Activated T-cell treated with anti-CD3 and anti-CD28 coated beads for 48 hours (primary cell): Measurements from ENCODE around the gene SLAMF9.

Experiments used
- DNase-seq: peaks from one replicate; pipeline ENCODE4 v3.0.0-alpha.2; 2020; ENCODE audit warnings: low read depth

SLAMF9 gene

DNA sequence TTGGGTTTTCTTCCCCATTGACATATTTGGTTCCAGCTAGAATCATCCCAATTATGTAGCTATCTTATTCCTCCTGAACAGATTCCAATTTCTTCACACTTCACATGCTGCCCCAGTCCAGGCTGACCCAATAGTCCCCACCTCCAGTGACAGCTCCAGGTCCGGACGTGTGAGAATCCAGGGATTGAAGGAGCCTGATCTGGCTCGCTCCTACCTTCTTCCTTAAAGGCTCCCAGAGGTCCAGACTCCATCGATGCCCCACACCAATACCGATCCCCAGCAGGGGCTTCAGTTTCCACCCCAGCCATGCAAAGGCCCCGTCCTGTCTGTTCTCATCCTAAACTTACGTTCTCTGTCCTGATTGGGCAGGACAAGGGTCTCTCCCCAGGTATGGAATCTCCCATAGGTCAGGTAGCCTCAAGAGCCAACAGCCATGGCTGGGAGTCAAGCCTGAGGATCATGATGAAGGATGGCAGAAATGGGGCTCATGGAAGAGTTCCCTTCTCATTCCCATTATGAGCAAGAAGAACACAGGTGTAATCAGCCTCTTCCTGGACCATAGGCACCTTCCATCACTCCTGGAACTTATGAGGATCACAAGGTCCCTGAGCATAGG lies 20.4 kb upstream of the SLAMF9 start:
- DNase-seq: no peak

DNA sequence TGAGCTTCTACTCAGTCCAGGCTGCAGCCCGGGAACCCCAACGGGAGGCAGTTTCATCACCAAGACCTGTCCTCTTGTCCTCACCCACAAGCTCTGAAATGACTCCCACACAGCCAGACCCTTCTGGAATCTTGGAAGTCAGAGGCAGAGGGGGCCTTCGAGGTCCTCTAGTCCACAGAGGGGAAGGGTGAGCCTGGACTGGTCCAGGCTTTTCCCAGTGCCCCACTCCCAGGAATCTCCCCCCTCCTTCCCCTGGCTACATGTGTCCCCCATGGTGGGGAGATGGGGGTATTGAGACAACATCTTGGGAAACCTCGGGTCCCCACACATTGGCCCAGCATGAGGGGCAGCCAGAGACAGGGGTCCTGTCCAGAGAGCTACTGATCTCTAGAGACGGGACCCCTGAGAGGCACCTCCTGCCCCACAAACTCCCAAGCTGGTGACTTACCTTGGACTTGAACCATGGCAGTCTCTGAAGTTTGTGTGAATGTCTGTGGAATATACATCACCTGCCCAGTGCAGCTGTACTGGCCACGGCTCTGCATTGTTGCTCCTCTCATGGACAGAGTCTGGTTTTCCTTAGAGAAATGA lies 19.4 kb upstream of the SLAMF9 start:
- DNase-seq: no peak

DNA sequence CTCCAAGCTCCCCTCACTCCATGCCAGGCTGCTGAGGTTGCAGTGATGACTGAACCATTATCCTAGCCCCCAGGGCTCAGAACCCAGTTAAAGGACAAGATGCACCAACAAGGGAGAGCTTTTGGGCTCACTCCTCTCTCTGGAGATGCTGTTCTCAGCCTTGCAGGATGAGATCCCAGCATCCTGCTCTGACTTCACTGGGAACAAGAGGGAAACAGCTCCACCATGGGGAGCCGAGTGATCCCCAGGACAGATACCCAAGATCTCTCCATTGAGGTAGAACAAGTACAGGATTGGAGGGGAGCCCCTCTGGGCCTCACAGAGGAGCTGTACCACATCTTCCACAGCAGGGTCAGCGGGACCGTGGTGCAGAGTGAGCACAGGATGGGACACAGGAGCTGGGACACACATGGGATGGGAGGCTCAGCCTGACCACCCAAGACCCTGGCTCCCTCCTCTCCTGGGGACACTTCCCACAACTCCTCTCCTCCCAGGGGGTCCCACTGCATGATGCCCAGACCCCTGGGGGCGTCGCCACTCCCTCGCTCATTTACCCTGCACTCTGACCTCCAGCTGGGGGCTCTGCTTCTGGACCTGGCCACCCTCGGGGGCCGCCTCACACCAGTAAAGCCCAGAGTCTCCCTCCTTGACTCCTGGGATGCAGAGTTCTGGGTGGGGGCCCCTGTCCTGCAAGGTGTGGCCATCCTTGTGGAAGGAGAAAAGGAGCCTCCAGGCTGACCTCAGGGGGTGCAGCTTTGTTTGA lies 18.6 kb upstream of the SLAMF9 start:
- DNase-seq: no peak

DNA sequence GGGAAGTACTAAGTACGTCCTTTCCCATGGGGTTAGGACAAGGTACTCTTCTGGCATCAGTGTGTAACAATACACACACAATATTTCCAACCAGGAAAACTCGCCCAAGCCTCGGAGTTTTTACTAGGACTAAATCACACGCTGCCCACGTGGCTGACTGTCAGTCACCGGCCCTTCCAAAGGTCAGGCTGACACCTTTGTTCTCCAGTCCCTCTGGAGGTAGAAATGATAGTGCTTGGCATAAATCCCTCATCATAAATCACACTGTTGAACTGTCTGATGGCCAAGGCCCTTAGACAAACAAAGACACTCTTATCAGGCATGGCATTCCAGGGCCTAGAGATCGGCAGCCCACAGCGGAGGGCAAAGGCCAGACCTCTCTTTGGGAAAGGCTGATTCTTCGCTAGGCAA lies 16.9 kb upstream of the SLAMF9 start:
- DNase-seq: no peak

DNA sequence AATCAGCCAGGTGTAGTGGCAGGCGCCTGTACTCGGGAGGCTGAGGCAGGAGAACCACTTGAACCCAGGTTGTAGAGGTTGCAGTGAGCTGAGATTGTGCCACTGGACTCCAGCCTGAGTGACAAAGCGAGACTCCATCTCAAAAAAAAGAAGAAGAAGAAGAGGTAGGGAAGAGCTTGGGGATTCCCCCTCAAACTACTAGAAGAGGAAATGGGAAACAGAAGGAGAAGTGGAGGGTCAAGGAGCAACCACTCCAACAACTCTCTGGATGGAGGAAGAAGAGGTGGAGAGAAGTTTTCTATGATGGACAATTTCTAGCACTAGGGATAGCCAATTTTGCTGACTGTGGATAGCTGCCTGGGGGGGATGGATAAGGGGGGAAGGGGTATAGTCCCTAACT lies 14.9 kb upstream of the SLAMF9 start:
- no peak for DNase-seq

DNA sequence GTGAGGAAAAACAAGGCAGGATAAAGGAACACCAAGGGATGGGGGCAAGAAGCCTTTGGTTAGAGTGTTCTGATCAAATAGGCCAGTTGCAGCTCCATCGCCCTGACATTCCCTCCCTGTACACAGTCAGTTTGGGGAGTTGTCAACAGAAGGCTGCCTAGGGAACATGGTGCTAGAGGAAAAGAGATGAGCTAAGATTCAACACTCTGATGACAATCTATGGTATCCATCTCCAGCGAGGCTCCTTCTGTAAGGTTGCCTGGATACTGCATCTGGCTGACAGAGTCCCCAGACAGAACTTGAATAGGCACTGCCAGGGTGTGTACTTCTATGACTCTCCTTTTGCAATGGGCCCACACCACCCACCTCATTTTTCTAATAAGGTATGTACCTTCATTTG lies 11.2 kb upstream of the SLAMF9 start:
- DNase-seq: no peak

DNA sequence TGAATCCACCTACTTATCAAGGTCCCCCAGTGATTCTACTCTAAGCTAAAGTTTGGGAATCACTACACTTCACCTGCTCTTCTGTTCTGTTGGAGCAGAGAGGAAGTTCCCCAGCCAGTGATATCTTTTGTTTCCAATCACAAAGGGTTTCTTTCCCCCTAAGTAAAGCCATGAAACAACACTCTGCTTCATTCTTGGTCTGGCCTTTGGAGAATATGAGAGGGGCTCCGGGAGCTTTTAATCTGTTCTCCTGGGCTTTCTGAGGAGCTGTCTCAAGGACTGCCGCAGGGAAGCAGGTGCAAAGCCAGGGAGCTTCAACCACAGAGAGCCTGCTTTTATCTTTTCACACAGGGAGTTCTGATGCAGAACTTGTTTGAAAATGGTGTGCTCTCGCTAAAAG lies 10.1 kb upstream of the SLAMF9 start:
- DNase-seq: no peak

DNA sequence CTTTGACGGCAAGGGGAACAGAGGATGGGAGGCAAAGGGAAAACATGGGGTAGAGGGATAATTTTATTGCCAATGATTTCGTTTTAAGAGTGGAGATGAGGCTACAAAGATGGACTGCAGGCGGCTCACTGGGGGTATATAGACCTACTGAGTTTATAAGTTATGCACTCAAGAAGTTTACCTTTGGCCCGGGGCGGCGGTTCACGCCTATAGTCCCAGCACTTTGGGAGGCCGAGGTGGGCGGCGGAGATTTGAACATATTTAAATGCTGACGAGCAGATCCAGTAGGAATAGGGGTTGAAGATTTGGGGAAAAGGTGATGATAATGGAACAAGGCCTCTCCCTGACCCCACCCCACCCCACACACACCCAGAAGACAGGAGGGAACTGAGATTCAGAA lies 8.1 kb upstream of the SLAMF9 start:
- DNase-seq: no peak

DNA sequence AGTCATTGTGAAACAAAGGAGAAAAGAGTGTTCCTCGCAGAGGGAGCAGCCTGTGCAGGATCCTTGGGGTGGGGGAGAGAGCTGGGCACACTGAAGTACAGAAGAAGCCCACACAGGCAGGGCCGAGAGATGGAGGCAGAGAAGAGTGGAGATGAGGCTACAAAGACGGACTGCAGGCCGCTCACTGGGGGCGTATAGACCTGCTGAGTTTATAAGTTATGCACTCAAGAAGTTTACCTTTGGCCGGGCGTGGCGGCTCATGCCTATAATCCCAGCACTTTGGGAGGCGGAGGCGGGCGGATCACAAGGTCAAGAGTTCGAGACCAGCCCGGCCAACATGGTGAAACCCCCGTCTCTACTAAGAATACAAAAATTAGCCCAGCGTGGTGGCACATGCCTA lies 7.6 kb upstream of the SLAMF9 start:
- no peak for DNase-seq

DNA sequence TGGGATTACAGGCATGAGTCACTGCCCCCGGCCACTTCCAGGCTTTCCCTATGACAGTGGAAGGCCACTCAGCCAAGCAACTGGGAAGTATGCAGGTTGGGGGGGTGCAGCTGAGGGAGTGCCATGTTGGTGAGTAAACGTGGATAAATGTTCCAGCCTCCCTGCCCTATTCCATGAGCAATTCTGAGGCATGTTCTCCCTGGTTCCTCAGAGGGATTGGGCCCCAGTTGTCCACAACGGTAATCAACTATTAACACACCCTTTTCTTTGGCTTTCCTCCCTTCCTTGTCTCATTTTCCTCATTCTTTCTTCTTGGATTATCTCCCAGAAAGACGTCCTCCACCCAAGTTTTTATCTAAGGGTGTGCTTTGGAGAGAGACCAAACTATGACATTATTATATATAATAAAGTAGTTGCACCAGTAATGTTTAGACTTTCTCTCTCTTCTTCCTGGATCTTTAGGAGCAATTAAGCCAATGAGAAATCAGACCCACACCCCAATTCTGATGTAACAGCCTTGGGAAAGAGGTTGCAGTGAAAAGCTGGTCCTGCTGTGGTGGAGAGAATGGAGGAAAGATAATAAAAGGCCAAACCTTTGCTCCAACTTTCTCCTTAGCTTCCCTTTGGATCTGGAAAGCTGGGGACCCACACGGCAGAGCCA lies 6.8 kb upstream of the SLAMF9 start:
- DNase-seq: no peak

DNA sequence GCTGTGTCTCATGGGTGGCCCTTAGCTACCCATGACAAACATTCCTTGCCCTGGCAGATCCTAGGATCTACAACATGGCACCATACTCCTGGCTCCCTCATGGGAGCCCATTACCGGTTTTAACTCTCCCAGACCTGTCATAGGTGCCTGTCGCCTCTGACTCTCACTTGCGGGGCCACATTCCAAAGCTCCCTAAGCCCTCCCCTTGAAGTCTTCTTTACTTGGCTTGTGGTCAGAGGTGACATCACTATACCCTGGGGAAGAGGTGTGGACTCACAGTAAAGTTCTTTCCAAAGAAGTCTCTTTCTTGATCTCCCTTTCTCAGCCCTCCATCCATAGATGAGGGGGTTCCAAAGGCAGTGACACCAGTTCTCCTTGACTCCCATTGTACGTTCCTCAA lies 5.4 kb upstream of the SLAMF9 start:
- no peak for DNase-seq

DNA sequence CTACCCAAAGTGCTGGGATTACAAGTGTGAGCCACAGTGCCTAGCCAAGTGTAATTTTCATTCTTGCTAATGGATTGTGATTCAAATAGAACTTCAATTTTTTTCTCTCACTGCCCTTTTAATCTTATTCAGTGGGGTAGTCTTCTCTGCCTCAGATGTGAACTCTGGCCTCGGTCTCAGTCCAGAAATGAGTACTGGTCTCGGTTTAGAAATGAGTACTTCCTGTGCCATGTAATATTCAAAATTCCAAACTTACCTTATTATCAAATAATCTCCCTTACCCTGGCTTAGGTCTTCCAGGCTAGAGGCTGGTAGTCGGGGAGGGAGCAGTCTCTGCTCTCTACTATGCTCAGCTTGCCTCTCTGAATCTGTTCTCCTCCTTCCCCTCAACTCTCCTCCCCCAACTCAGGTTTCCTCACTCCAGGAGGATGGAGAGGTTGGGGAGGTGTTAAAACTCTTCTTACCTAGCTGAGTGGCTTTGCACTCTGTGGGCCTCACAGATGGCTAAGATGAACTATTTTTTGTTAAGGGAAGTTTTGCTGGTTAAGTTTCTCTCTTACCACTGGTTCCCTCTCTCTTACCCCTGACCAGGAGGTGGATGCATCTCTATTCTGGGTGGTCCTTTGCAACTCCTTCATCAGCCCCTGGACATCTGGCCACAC lies 4.8 kb upstream of the SLAMF9 start:
- DNase-seq: no peak

DNA sequence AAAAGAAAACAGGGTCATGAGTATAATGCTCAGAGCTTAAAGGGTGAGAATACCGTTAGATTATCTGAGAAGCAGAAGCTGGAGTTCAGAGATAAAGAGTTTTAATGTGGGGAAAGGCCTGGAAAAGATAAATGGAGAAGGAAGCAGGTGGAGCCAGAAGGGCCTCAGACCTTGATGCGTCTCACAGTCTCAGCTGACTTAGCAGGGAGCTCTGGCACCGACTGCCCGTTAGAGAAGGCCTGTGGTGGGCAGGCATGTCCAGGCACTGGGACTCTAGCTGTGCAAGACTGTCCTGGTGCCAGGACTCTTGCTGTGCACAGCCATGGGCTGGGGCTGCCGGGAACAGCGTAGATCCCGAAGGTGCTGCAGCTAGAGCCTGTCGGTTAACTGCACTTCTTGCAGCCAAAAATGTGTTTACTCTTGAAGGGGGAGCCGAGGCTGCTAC lies 3.8 kb upstream of the SLAMF9 start:
- no peak for DNase-seq

DNA sequence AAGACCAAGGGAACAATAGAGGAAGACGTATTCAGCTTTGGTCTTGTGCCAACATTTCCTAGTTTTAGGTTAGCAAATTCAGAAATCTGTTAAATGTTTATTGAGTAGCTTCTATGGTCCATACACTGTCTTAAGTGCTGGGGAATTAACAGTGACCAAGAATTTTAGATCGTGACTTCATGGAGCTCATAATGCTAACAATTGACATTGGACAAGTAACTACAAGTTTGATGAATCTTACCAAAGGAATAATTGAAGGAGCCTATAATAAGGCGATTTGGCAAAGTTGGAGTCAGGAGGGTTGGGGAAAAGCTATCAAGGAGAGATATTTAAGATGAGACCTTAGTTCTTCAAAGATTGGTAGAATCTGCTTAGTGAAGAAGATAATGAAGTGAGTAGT lies 1.4 kb upstream of the SLAMF9 start:
- DNase-seq: no peak

DNA sequence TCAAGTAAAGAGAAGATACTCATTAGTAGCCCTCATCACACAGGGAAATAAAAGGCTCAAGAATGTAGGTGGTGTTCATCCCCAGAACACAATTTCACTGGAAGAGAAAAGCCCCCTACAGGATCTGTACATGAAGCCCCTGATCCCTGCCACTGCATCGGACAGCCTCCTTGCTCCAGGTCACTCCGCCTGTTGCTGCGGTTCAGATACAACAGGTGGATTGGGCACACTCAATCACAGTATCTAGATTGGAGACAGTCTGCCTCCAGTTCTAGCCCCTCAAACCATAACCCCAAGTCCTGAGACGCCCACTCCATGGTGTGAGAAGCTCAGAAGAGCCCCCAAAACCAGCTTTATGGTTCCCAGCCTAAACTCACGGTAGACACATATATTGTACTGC lies 1.1 kb downstream of the SLAMF9 start:
- DNase-seq: no peak

DNA sequence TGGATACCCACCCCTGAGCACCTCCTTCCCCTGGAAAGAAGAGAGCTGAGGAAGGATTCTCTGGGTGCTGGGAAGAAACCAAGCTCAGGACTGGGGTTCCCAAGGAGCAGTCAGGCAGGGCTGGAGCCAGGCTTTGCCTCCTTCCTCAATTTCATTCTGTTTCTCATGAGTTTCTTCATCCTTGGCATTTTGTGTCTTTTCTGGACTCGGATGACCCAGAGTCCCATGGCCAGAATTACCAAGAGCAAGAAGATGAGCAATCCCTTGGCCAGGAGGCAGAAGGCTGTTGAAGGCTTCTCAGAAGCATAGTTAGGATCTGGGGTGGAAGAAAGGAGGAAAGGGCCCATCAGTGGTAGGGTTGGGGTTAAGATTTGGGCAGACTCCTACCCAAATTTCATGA lies 2.5 kb downstream of the SLAMF9 start:
- DNase-seq: no peak

DNA sequence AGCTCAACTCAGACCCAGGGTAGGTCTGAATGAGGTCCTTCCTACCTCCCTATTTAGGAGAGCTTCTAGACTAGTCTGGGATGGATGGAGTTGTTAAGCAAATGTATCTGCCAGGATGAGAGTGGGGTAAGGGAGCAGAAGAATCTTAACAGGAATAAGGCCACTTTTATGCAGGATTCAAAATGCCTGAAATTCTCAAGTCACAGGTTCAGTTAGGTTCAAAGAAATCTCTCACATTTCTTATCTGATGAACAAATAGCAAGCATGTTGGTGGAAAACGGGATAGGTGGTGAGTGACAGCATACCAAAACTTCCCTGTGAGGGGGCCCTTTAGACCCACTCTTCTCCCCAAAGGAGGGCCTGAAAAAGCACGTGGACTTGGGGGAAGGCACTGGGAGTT lies 3.0 kb downstream of the SLAMF9 start:
- DNase-seq: no peak

DNA sequence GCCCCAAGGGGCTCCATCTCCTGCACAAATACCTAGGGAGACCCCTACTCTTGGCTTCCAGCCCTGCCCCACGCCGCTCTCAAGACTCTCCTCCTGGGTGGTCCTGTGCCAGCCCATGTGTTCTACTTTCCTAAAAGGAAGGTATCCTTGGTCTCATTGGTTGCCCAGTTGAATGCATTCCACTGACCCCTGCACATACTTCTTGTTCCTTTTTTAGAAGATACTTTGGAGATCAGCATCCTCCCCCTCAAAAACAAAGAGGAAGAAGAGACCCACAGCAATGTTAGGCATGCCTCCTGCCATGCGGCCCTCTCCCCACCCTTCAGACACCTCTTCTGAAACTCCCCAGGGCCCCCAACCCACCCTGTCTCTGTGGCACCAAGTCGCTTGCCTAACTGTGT lies 4.1 kb downstream of the SLAMF9 start:
- no peak for DNase-seq

DNA sequence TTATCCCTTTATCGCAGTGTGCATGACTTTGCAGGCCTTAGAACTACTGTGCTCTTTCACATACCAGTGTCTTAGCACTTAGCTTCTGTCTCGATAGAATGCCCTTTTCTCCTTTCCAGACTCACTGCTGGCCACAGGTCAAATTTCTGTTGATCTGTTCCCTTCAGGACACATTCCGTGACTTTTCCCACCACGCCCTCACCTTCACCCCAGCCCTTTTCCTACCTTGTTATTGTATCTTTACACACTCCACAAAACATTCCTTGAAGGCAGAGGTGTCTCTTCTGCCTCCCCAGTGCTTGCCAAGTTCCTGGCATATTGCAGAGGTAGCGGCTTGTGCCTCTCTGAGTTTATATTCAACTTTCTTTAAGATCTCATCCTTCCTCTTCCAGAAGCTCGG lies 4.9 kb downstream of the SLAMF9 start:
- no peak for DNase-seq

DNA sequence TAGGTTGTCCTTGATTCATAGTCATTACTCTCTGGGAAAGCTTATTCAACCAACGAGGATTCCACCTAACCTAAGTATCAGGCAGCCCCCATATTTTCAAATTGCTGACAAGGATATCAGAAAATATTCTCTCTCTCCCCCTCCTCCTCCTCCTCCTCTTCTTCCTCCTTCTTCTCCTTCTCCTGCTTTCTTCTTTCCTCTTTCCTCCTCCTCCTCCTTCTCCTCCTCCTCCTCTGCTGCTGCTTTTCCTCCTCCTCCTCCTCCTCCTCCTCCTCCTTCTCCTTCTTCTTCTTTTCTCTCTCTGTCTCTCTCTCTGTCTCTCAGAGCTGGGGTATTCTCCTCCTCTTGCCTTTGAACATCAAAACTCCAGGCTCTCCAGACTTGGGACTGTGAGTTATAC lies 6.1 kb downstream of the SLAMF9 start:
- DNase-seq: no peak

DNA sequence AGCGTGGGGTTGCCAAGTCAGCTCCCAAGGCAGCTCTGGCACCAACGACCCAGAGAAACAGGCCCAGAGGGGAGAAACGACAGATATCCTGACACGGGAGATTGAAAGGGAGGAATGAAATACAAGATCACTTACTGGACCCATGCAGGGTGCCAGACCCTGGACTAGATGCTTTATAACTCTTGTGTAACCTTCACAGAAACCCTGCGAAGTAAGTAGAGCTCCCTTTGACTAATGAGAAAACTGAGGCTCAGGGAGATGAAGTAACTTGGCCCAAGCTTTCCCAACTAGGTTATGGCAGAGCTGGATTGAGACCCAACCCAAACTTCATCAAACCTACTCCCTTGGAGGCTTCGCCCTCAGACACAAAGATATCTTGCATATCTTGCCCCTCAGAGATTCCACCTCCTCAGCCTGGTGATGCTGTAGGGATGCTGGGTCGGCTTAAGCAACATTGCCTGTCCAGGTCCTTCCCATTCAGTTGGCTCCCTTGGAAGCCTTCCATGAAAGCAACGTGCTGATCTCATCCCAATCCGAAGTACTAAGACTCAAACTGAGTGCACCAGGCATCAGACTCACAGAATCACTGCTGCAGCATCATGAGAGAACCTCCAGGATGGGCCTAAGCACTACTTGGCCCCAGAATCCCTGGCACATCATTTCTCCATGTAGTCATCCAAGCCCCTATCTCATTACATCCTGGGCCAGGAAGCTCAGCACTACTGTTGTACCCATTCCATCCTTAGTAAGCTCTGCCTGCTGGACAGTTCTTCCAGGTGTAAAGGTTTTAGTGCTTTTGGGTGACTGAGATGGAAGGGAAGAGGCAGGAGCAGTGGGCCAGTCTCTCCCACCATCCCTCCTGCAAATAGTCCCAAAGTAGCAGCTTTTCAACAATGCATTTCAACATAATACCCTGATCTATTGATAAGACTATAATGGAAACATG lies 7.5 kb downstream of the SLAMF9 start:
- no peak for DNase-seq
